A549 (cell line): Measurements from ENCODE around the gene DYRK3. TPM values are rescaled to one million over a fixed set of nuclear protein-coding genes. Genes with fewer than 3 reads are reported as not detected.

Source experiments
- BHLHE40 ChIP-seq: IDR thresholded peaks from 2 replicates; pipeline ENCODE4 v1.6.1; 2012; ENCODE audit warnings: low read depth, low read length, inconsistent platforms
- CBX8 ChIP-seq: fragments of 200-600 bp; sonication (generic); IDR thresholded peaks from 2 replicates; pipeline ENCODE4 v1.6.1; 2016
- CEBPB ChIP-seq, 2 experiments: fragments of >200 bp in 1 of 2; sonication (Bioruptor Twin) in 1 of 2; formaldehyde crosslinking in 1 of 2; IDR thresholded peaks; 2 replicates each; pipeline ENCODE4 v1.6.1; 2012 to 2016
- CHD2 ChIP-seq: fragments of 150-350 bp; IDR thresholded peaks from 2 replicates; pipeline ENCODE4 v1.6.1; 2014; ENCODE audit warnings: low read length; ENCODE audit not compliant: partially characterized antibody
- EHF ChIP-seq: fragments of 250-450 bp; sonication (Bioruptor Pico); IDR thresholded peaks from 2 replicates; pipeline ENCODE4 v1.5.0; 2020; ENCODE audit warnings: mild to moderate bottlenecking
- EHMT2 ChIP-seq: fragments of 200-600 bp; sonication (generic); IDR thresholded peaks from 2 replicates; pipeline ENCODE4 v1.6.1; 2016; ENCODE audit warnings: antibody characterized with exemption, low read depth, mild to moderate bottlenecking, moderate library complexity
- EP300 ChIP-seq, 2 experiments: fragments of >200 bp; sonication (Bioruptor Twin); formaldehyde crosslinking; IDR thresholded peaks; 2 replicates in 1 of 2; 3 replicates in 1 of 2; pipeline ENCODE4 v1.6.1; 2016 to 2017
- FOSB ChIP-seq: fragments of 250-450 bp; sonication (Bioruptor Pico); IDR thresholded peaks from 2 replicates; pipeline ENCODE4 v1.5.0; 2020; ENCODE audit warnings: mild to moderate bottlenecking, moderate library complexity
- GATA3 ChIP-seq: IDR thresholded peaks from 2 replicates; pipeline ENCODE4 v1.6.1; 2012; ENCODE audit warnings: borderline replicate concordance
- HDAC2 ChIP-seq: fragments of 200-600 bp; sonication (generic); IDR thresholded peaks from 2 replicates; pipeline ENCODE4 v1.6.1; 2016
- HEYL ChIP-seq: fragments of 250-450 bp; sonication (Bioruptor Pico); IDR thresholded peaks from 2 replicates; pipeline ENCODE4 v1.8.0; 2021; ENCODE audit warnings: mild to moderate bottlenecking, moderate library complexity
- HOXB13 ChIP-seq: fragments of 250-450 bp; sonication (Bioruptor Pico); IDR thresholded peaks from 2 replicates; pipeline ENCODE4 v1.5.0; 2020; ENCODE audit warnings: low read depth, mild to moderate bottlenecking, moderate library complexity
- HOXB5 ChIP-seq: fragments of 250-450 bp; sonication (Bioruptor Pico); IDR thresholded peaks from 2 replicates; pipeline ENCODE4 v1.5.0; 2020; ENCODE audit warnings: mild to moderate bottlenecking, moderate library complexity
- JUN ChIP-seq, 2 experiments: fragments of >200 bp; sonication (Bioruptor Twin); formaldehyde crosslinking; IDR thresholded peaks; 2 replicates in 1 of 2; 3 replicates in 1 of 2; pipeline ENCODE4 v1.6.1; 2016 to 2017
- JUNB ChIP-seq: fragments of >200 bp; sonication (Bioruptor Twin); formaldehyde crosslinking; IDR thresholded peaks from 2 replicates; pipeline ENCODE4 v1.6.1; 2016
- KDM1A ChIP-seq: fragments of 200-600 bp; sonication (generic); IDR thresholded peaks from 2 replicates; pipeline ENCODE4 v1.6.1; 2016; ENCODE audit warnings: low read depth, mild to moderate bottlenecking
- MAFK ChIP-seq: fragments of 450-650 bp; IDR thresholded peaks from 2 replicates; pipeline ENCODE4 v1.6.1; 2014; ENCODE audit not compliant: partially characterized antibody
- MAZ ChIP-seq: fragments of 150-350 bp; IDR thresholded peaks from 2 replicates; pipeline ENCODE4 v1.6.1; 2014; ENCODE audit warnings: antibody characterized with exemption, low read depth, low read length, borderline replicate concordance
- NFE2L2 ChIP-seq: fragments of 150-350 bp; conservative IDR thresholded peaks from 2 replicates; pipeline ENCODE4 v1.6.1; 2014; ENCODE audit warnings: low read length
- NPAS2 ChIP-seq: fragments of 250-450 bp; sonication (Bioruptor Pico); IDR thresholded peaks from 2 replicates; pipeline ENCODE4 v1.8.0; 2022; ENCODE audit warnings: mild to moderate bottlenecking, moderate library complexity, borderline replicate concordance
- PHF8 ChIP-seq: fragments of 200-600 bp; sonication (generic); IDR thresholded peaks from 2 replicates; pipeline ENCODE4 v1.6.1; 2016; ENCODE audit warnings: low read depth, mild to moderate bottlenecking, antibody characterized with exemption, moderate library complexity, borderline replicate concordance
- POLR2A ChIP-seq: IDR thresholded peaks from 2 replicates; pipeline ENCODE4 v1.6.1; 2012; ENCODE audit warnings: mild to moderate bottlenecking, low read length
- POLR2AphosphoS2 ChIP-seq: conservative IDR thresholded peaks from 2 replicates; pipeline ENCODE4 v1.6.1; 2012; ENCODE audit warnings: low read length, improper control_type of control experiment, inconsistent platforms
- RCOR1 ChIP-seq: fragments of 150-350 bp; IDR thresholded peaks from 2 replicates; pipeline ENCODE4 v1.6.1; 2014; ENCODE audit warnings: antibody characterized with exemption, low read length, low read depth
- REST ChIP-seq: fragments of 200-600 bp; sonication (generic); IDR thresholded peaks from 2 replicates; pipeline ENCODE4 v1.6.1; 2016; ENCODE audit warnings: antibody characterized with exemption, mild to moderate bottlenecking, moderate library complexity
- RFX5 ChIP-seq: fragments of 450-650 bp; IDR thresholded peaks from 2 replicates; pipeline ENCODE4 v1.7.1; 2014; ENCODE audit warnings: antibody characterized with exemption, mild to moderate bottlenecking, moderate library complexity
- RNF2 ChIP-seq: fragments of 200-600 bp; sonication (generic); IDR thresholded peaks from 2 replicates; pipeline ENCODE4 v1.6.1; 2016; ENCODE audit warnings: low read depth, mild to moderate bottlenecking, antibody characterized with exemption, moderate library complexity, borderline replicate concordance
- TP53 ChIP-seq: fragments of 250-450 bp; sonication (Bioruptor Pico); IDR thresholded peaks from 2 replicates; pipeline ENCODE4 v1.5.0; 2021; ENCODE audit warnings: mild to moderate bottlenecking, moderate library complexity
- ZC3H11A ChIP-seq: fragments of 450-650 bp; IDR thresholded peaks from 2 replicates; pipeline ENCODE4 v1.6.1; 2014; ENCODE audit warnings: antibody characterized with exemption, mild to moderate bottlenecking
- ZFP36 ChIP-seq: fragments of 450-650 bp; IDR thresholded peaks from 2 replicates; pipeline ENCODE4 v1.6.1; 2014; ENCODE audit warnings: borderline replicate concordance; ENCODE audit not compliant: partially characterized antibody
- ZSCAN20 ChIP-seq: fragments of 250-450 bp; sonication (Bioruptor Pico); IDR thresholded peaks from 2 replicates; pipeline ENCODE4 v1.8.0; 2022; ENCODE audit warnings: mild to moderate bottlenecking, moderate library complexity
- polyA plus RNA-seq, 4 experiments: library from polyadenylated mRNA; depleted of rRNA in 3 of 4; stranded (reverse); fragments of >200 nt; fragmentation: RNase III in 1 of 4; extraction: RNeasy Plus Mini Kit Qiagen cat#74134 plus additional on column Dnase treatment in 1 of 4; gene quantifications; 2 replicates in 3 of 4; 3 replicates in 1 of 4; pipeline ENCODE4 v1.2.3, GENCODE V29; 2011 to 2017
- TF ChIP-seq, protein P1 (sequence below): fragments of >200 bp; sonication (Bioruptor Twin); formaldehyde crosslinking; IDR thresholded peaks from 2 replicates; pipeline ENCODE4 v1.6.1; 2016
- TF ChIP-seq, protein P2 (sequence below): IDR thresholded peaks from 2 replicates; pipeline ENCODE4 v1.6.1; 2012
- TF ChIP-seq, protein P3 (sequence below): IDR thresholded peaks from 2 replicates; pipeline ENCODE4 v1.6.1; 2012; ENCODE audit warnings: low read depth, borderline replicate concordance
- TF ChIP-seq, protein P4 (sequence below): fragments of >200 bp; sonication (Bioruptor Twin); formaldehyde crosslinking; IDR thresholded peaks from 3 replicates; pipeline ENCODE4 v1.5.1; 2016
- TF ChIP-seq, protein P5 (sequence below): fragments of >200 bp; sonication (Bioruptor Twin); formaldehyde crosslinking; IDR thresholded peaks from 3 replicates; pipeline ENCODE4 v1.6.1; 2016

Gene DYRK3
- polyA plus RNA-seq, 2 of the 4 experiments (the other 2 are of a cell fraction): 7.3 to 8.7 TPM

DNA sequence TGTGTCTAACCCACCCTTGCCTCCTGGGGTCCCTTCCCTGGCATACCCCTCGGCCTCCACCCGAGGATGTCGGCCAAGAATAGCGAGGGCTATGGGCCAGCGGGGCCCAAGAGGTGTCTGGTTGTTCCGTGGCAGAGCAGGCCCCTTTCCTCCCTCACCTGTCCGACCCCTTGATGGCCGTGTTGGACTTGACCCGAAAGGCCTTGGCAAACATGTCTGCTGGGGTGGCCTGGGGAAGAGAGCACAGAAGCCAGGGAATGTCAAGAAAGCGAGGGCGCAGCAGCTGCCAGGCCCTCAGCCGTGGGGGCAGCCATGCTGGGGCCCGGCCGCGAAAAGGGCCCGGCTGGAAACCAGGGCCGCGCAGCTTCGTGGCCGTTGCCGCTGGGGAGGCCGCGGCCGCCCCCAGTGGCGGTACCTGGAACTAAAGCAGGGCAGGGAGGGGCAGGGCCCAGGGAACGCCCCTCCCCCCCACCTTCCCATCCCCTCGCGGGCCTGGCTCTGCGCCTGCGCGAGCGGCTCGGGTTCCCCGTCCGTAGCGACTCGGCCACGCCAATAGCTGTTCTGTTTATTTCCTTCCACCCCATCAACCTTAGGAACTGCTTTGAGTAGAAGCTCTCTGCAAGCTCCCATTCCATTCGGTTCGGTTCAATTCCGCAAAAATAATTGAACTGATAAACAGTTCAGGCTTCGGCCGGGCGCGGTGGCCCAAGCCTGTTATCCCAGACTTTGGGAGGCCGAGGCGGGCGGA, 23.0 kb upstream of the DYRK3 start, which contains the start of gene EIF2D (continued):
- TF ChIP-seq, protein P1, sequence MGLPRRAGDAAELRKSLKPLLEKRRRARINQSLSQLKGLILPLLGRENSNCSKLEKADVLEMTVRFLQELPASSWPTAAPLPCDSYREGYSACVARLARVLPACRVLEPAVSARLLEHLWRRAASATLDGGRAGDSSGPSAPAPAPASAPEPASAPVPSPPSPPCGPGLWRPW: no peak
- TF ChIP-seq CBX8: no peak
- TF ChIP-seq BHLHE40: no peak
- peak in 1 of 2 experiments; percentile 21; a peak in 1 of 5 replicates for TF ChIP-seq EP300 (IDR thresholded peaks at IDR 0.05)
- TF ChIP-seq POLR2A: peak; percentile 87
- TF ChIP-seq FOSB (CRISPR knock-in tag): no peak
- TF ChIP-seq CHD2: no peak
- TF ChIP-seq HEYL: no peak
- TF ChIP-seq JUN (IDR thresholded peaks at IDR 0.05): peak; percentile 90 to 98
- TF ChIP-seq KDM1A: no peak
- TF ChIP-seq POLR2AphosphoS2: no peak
- no peak; the same call in 1 of the 2 replicates for TF ChIP-seq EHF (CRISPR knock-in tag)
- TF ChIP-seq CEBPB (IDR thresholded peaks at IDR 0.05): peak in 1 of 2 experiments; percentile 30; a peak in 1 of 4 replicates
- TF ChIP-seq RCOR1: no peak
- peak; percentile 22; the same call in 1 of the 2 replicates for TF ChIP-seq REST
- TF ChIP-seq ZFP36: no peak
- TF ChIP-seq PHF8: peak; percentile 100
- TF ChIP-seq MAZ: peak; percentile 71; the same call in 1 of the 2 replicates
- no peak for TF ChIP-seq RNF2
- no peak; the same call in 1 of the 2 replicates for TF ChIP-seq HOXB13
- no peak; the same call in 1 of the 2 replicates for TF ChIP-seq GATA3
- TF ChIP-seq ZC3H11A: no peak
- TF ChIP-seq NPAS2 (CRISPR knock-in tag): no peak
- TF ChIP-seq, protein P2, sequence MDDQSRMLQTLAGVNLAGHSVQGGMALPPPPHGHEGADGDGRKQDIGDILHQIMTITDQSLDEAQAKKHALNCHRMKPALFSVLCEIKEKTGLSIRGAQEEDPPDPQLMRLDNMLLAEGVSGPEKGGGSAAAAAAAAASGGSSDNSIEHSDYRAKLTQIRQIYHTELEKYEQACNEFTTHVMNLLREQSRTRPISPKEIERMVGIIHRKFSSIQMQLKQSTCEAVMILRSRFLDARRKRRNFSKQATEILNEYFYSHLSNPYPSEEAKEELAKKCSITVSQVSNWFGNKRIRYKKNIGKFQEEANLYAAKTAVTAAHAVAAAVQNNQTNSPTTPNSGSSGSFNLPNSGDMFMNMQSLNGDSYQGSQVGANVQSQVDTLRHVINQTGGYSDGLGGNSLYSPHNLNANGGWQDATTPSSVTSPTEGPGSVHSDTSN: no peak; the same call in 1 of the 2 replicates
- no peak for TF ChIP-seq NFE2L2
- peak; percentile 85 for TF ChIP-seq HOXB5 (CRISPR knock-in tag)
- peak; percentile 58 for TF ChIP-seq RFX5
- TF ChIP-seq MAFK: no peak
- no peak for TF ChIP-seq EHMT2
- TF ChIP-seq, protein P3, sequence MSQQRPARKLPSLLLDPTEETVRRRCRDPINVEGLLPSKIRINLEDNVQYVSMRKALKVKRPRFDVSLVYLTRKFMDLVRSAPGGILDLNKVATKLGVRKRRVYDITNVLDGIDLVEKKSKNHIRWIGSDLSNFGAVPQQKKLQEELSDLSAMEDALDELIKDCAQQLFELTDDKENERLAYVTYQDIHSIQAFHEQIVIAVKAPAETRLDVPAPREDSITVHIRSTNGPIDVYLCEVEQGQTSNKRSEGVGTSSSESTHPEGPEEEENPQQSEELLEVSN: peak; percentile 68
- TF ChIP-seq JUNB: no peak
- TF ChIP-seq, protein P4, sequence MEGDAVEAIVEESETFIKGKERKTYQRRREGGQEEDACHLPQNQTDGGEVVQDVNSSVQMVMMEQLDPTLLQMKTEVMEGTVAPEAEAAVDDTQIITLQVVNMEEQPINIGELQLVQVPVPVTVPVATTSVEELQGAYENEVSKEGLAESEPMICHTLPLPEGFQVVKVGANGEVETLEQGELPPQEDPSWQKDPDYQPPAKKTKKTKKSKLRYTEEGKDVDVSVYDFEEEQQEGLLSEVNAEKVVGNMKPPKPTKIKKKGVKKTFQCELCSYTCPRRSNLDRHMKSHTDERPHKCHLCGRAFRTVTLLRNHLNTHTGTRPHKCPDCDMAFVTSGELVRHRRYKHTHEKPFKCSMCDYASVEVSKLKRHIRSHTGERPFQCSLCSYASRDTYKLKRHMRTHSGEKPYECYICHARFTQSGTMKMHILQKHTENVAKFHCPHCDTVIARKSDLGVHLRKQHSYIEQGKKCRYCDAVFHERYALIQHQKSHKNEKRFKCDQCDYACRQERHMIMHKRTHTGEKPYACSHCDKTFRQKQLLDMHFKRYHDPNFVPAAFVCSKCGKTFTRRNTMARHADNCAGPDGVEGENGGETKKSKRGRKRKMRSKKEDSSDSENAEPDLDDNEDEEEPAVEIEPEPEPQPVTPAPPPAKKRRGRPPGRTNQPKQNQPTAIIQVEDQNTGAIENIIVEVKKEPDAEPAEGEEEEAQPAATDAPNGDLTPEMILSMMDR: peak; percentile 78
- TF ChIP-seq, protein P5, sequence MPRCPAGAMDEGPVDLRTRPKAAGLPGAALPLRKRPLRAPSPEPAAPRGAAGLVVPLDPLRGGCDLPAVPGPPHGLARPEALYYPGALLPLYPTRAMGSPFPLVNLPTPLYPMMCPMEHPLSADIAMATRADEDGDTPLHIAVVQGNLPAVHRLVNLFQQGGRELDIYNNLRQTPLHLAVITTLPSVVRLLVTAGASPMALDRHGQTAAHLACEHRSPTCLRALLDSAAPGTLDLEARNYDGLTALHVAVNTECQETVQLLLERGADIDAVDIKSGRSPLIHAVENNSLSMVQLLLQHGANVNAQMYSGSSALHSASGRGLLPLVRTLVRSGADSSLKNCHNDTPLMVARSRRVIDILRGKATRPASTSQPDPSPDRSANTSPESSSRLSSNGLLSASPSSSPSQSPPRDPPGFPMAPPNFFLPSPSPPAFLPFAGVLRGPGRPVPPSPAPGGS: peak; percentile 87; the same call in 1 of the 3 replicates
- TF ChIP-seq ZSCAN20: no peak
- peak; percentile 61; the same call in 1 of the 2 replicates for TF ChIP-seq TP53 (CRISPR knock-in tag)
- TF ChIP-seq HDAC2: peak; percentile 96; the same call in 1 of the 2 replicates
